Measurements from ENCODE around the gene SERPINB5.

SERPINB5 gene

GRCh38 chr18:63470751-63471150 lies 6.0 kb upstream of the SERPINB5 start:
- DNase-seq = no peak

- no peak for DNase-seq
These were observed 4.4 kb upstream of the SERPINB5 start for GRCh38 chr18:63472380-63472779.

GRCh38 chr18:63477200-63477599 lies 442 bp downstream of the SERPINB5 start:
- no peak for DNase-seq

- DNase-seq = no peak
These were observed 1.2 kb downstream of the SERPINB5 start for GRCh38 chr18:63477968-63478367.

- no peak for DNase-seq
These were observed 3.1 kb downstream of the SERPINB5 start for GRCh38 chr18:63479826-63480225.

GRCh38 chr18:63480476-63480875 lies 3.7 kb downstream of the SERPINB5 start:
- DNase-seq = no peak

GRCh38 chr18:63480915-63481314 lies 4.2 kb downstream of the SERPINB5 start:
- no peak for DNase-seq

GRCh38 chr18:63487676-63488075 lies 10.9 kb downstream of the SERPINB5 start:
- no peak for DNase-seq

- DNase-seq = no peak
These were observed 11.4 kb downstream of the SERPINB5 start for GRCh38 chr18:63488160-63488559.

- DNase-seq = no peak
These were observed 16.1 kb downstream of the SERPINB5 start for GRCh38 chr18:63492851-63493250.

- no peak for DNase-seq
These were observed 18.9 kb downstream of the SERPINB5 start for GRCh38 chr18:63495675-63496074.

GRCh38 chr18:63505566-63506335 lies 29.0 kb downstream of the SERPINB5 start:
- no peak for DNase-seq

- DNase-seq = no peak
These were observed 29.5 kb downstream of the SERPINB5 start for GRCh38 chr18:63506336-63506646.

GRCh38 chr18:63508596-63508995 lies 31.8 kb downstream of the SERPINB5 start:
- no peak for DNase-seq

GRCh38 chr18:63511285-63511684 lies 34.5 kb downstream of the SERPINB5 start:
- DNase-seq = peak; percentile 13

- DNase-seq = no peak
These were observed 37.6 kb downstream of the SERPINB5 start for GRCh38 chr18:63514326-63514725.

GRCh38 chr18:63514888-63515678 lies 38.3 kb downstream of the SERPINB5 start:
- no peak for DNase-seq

GRCh38 chr18:63515801-63516200 lies 39.0 kb downstream of the SERPINB5 start:
- DNase-seq = no peak

GRCh38 chr18:63518178-63519012 lies 41.6 kb downstream of the SERPINB5 start:
- DNase-seq = peak; percentile 14

- DNase-seq = no peak
These were observed 43.4 kb downstream of the SERPINB5 start for GRCh38 chr18:63520053-63520685.

- no peak for DNase-seq
These were observed 46.9 kb downstream of the SERPINB5 start for GRCh38 chr18:63523660-63524059.

- no peak for DNase-seq
These were observed 50.5 kb downstream of the SERPINB5 start for GRCh38 chr18:63527251-63527650.
